AG09319 (cell line): ENCODE measurements around the gene GPR39.

Experiments used
- DNase-seq: peaks from one replicate; pipeline ENCODE4 v3.0.0-alpha.2; 2010; ENCODE audit warnings: low read depth; ENCODE audit errors: extremely low read depth
- TF ChIP-seq, protein P1 (sequence below): IDR thresholded peaks from 2 replicates; pipeline ENCODE4 v1.5.1; 2011; ENCODE audit warnings: low read depth, mild to moderate bottlenecking, inconsistent platforms, low read length, moderate library complexity

Gene GPR39

DNA sequence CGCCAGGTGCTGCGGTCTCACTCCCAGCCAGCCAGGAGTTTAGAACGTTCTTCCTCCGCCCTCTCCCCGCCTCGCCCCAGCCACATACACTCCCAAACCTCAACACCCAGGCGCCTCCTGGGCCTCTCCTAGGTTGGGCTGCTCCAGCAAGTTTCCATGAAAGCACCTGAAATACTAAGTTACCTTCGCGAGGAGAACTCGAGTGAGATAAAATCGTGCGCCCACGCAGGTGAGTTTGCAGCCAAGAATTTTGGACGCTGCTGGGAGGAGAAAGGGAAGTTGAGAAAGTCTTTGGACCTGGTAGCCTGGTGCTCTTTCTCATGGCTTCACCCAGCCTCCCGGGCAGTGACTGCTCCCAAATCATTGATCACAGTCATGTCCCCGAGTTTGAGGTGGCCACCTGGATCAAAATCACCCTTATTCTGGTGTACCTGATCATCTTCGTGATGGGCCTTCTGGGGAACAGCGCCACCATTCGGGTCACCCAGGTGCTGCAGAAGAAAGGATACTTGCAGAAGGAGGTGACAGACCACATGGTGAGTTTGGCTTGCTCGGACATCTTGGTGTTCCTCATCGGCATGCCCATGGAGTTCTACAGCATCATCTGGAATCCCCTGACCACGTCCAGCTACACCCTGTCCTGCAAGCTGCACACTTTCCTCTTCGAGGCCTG, at the start of gene GPR39:
GPR39 (plus strand) TSS at position 83 of the 673 bp plus-strand sequence.
- DNase-seq = no peak
- TF ChIP-seq, protein P1, sequence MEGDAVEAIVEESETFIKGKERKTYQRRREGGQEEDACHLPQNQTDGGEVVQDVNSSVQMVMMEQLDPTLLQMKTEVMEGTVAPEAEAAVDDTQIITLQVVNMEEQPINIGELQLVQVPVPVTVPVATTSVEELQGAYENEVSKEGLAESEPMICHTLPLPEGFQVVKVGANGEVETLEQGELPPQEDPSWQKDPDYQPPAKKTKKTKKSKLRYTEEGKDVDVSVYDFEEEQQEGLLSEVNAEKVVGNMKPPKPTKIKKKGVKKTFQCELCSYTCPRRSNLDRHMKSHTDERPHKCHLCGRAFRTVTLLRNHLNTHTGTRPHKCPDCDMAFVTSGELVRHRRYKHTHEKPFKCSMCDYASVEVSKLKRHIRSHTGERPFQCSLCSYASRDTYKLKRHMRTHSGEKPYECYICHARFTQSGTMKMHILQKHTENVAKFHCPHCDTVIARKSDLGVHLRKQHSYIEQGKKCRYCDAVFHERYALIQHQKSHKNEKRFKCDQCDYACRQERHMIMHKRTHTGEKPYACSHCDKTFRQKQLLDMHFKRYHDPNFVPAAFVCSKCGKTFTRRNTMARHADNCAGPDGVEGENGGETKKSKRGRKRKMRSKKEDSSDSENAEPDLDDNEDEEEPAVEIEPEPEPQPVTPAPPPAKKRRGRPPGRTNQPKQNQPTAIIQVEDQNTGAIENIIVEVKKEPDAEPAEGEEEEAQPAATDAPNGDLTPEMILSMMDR = peak; percentile 8

DNA sequence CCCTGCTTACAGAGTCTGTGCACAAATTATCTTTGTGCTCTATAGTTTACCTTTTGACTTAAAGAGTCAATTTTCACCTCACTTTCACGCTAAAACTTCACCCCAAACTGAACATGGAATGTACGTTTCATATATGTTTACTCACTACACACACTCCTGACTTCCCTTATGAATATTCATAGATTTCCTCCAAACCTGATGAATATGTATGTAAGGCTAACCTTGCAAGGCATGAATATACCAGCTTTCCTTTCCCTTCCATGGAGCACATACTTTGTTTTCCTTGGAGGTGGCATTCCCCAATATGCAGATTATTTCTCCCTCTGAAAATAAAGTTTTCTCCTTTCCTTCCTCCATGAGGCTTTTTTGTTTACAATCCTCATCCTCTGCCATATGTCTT, 48.4 kb upstream of the GPR39 start:
- TF ChIP-seq, protein P1 = no peak
- DNase-seq = no peak

DNA sequence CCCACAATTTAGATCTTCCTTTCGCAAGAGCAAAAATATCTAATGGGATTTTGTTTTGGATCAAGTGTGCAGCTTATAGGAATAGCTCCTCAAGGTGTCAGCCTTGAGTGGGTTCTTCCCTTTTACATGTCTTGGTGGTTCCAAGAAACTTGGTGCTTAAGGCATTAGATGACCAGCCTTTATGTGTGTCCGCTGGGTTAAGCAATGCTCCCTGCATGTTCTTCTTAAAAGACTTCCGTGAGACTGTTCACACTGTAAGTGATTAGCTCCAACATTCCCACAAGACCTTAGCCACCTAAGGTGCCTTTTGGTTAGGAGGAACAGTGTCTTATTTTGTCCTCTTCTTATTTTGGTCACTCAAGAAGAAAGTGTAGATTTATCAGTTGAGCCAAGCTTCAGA, 44.3 kb upstream of the GPR39 start:
- no peak for DNase-seq
- TF ChIP-seq, protein P1 = no peak

DNA sequence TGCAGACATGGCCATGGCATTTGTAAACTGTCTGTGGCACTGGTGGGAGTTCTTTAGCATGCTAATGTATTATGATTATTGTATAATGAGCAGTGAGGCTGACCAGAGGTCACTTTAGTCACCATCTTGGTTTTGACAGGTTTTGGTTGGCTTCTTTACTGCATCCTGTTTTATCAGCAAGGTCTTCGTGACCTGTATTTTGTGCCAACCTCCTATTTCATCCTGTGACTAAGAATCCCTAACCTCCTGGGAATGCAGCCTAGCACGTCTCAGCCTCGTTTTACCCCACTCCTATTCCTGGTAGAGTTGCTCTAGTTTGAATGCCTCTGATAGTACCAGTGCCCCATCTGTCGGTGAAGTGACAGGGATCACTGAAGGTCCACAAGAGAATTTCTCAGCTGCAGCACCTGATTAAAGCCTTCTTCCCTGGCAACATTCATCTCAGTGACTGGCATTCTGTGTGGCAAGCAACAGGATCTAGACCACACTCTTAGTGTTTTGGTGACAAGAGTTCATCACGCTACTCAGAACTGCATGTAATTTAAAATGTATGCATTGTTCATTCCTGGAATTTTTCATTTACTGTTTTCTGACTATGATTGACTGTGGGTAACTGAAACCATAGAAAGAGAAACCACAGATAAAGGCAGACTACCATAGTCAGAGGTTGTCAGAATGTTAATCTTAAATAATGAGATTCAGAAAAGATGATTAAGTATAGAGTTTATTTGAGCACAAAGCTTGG, 43.0 kb upstream of the GPR39 start:
- TF ChIP-seq, protein P1 = no peak
- DNase-seq = no peak

DNA sequence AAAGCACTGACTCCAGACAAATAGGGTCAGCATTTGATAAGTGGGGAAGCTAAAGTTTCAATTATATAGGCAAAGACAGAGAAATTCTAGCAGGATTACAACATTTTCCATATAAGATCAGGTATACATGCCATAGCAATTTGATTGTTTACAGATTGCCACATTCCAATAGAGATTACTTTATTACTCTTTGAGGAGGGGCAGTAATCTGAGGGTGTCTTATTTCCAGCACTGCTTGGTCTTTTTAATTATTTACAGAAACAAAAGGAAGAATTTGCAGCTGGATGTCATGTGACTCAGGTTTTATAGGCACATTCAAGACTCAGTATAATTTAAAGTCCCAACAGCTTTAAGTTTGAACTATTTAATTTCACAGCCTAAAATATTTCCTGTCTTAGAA, 42.5 kb upstream of the GPR39 start:
- TF ChIP-seq, protein P1 = no peak
- no peak for DNase-seq

DNA sequence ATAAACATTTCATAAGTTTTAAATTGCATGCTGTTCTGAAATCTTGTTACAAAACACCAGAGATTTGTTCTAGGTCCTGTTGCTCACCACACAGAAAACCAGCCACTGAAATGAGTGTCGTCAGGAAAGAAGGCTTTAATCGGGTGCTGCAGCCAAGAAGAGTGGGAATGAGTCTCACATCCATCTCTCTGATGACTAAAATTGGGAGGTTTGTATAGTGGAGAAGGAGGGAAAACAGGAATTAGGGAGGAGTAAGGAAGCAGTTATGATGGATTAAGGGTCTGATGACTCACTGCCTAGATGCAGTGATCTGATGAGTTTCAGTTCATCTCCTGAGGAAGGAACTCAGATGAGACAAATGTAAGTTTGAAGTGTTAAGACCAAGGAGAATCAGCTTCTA, 42.1 kb upstream of the GPR39 start:
- TF ChIP-seq, protein P1 = no peak
- no peak for DNase-seq

DNA sequence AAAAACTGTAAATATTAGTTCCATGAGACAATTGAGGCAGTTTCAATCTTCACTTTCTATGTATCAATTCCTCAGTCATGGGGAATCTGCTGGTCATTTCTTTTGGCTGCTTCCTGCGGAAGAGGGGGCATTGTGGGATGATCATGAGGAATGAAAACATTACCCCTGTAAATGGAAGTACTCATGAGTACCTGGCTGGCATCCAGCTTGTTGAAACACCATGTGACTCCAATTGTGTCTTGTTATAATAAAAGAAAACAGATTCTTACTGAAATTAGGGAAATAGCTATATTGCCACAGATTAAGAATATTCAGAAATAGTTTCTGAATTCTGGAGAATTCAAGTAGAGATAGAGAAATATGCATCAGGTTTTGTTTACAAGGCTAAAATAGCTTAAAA, 41.6 kb upstream of the GPR39 start:
- DNase-seq = no peak

More for the DNA sequence above, 41.6 kb upstream of the GPR39 start:
- TF ChIP-seq, protein P1 = no peak
